OCI-LY7 (cell line): Measurements from ENCODE around the gene CUEDC1. TPM values are rescaled to one million over a fixed set of nuclear protein-coding genes. Genes with fewer than 3 reads are reported as not detected.

Experiments used
- BruUV-seq: library from RNA; stranded (reverse); fragments of 400-500 nt; replicated peaks from 2 replicates; lab custom pipeline; 2021; lab: Mats Ljungman, UMichigan
- CTCF ChIA-PET: fragments of 300-600 bp; sonication (Branson Sonifier 250); formaldehyde crosslinking; loops from one replicate; lab custom pipeline; 2022; ENCODE audit warnings: antibody characterized with exemption; ENCODE audit not compliant: unreplicated experiment; lab: Charles Lee
- POLR2A ChIA-PET: fragments of 300-600 bp; sonication (Branson Sonifier 250); formaldehyde crosslinking; loops from one replicate; lab custom pipeline; 2022; ENCODE audit warnings: antibody characterized with exemption; lab: Charles Lee
- DNase-seq: peaks from one replicate; pipeline ENCODE4 v3.0.0-alpha.2; 2015; ENCODE audit warnings: low spot score
- H2AFZ ChIP-seq: fragments of 200-600 bp; sonication (generic), shearing (Covaris generic); 2 replicates; pipeline ENCODE4 v1.6.1; 2014; ENCODE audit warnings: mild to moderate bottlenecking, antibody characterized with exemption, low read length, moderate library complexity
- H3K27ac ChIP-seq: fragments of 200-600 bp; sonication (generic); 2 replicates; pipeline ENCODE4 v1.5.1; 2014; ENCODE audit warnings: mixed run types, low read depth, mild to moderate bottlenecking, moderate library complexity, low read length, inconsistent platforms; ENCODE audit not compliant: poor library complexity, severe bottlenecking
- H3K36me3 ChIP-seq: fragments of 200-600 bp; sonication (generic); 2 replicates; pipeline ENCODE4 v1.6.1; 2014; ENCODE audit warnings: mild to moderate bottlenecking, antibody characterized with exemption, low read length, moderate library complexity, mixed read lengths; ENCODE audit not compliant: insufficient read depth
- H3K4me1 ChIP-seq: fragments of 200-600 bp; sonication (generic); 2 replicates; pipeline ENCODE4 v1.5.1; 2014; ENCODE audit warnings: mild to moderate bottlenecking, low read length; ENCODE audit not compliant: insufficient read depth, poor library complexity, severe bottlenecking
- H3K4me2 ChIP-seq: fragments of 200-600 bp; sonication (generic); 2 replicates; pipeline ENCODE4 v1.6.1; 2014; ENCODE audit warnings: mild to moderate bottlenecking, low read length
- H3K4me3 ChIP-seq: fragments of 200-600 bp; sonication (generic); 2 replicates; pipeline ENCODE4 v1.5.1; 2014; ENCODE audit warnings: mild to moderate bottlenecking, low read depth, low read length; ENCODE audit not compliant: poor library complexity, severe bottlenecking
- H3K79me2 ChIP-seq: fragments of 200-600 bp; sonication (generic); 2 replicates; pipeline ENCODE4 v1.6.1; 2016; ENCODE audit warnings: low read depth, mild to moderate bottlenecking, low read length, moderate library complexity, mixed read lengths; ENCODE audit not compliant: insufficient read depth
- H3K9me2 ChIP-seq: fragments of 200-600 bp; sonication (generic); 2 replicates; pipeline ENCODE4 v1.6.1; 2016; ENCODE audit warnings: mild to moderate bottlenecking, low read length, mixed read lengths; ENCODE audit not compliant: insufficient read depth
- H3K9me3 ChIP-seq: fragments of 200-600 bp; sonication (generic); 2 replicates; pipeline ENCODE4 v1.6.1; 2014; ENCODE audit warnings: mild to moderate bottlenecking, mixed run types, low read length, mixed read lengths
- H4K20me1 ChIP-seq: fragments of 200-600 bp; sonication (generic); 2 replicates; pipeline ENCODE4 v1.6.1; 2014; ENCODE audit warnings: mild to moderate bottlenecking, antibody characterized with exemption, low read length, moderate library complexity, mixed read lengths; ENCODE audit not compliant: insufficient read depth
- CTCF ChIP-seq: fragments of 200-600 bp; sonication (generic); conservative IDR thresholded peaks from 2 replicates; pipeline ENCODE4 v1.5.1; 2014; ENCODE audit warnings: mild to moderate bottlenecking, antibody characterized with exemption, low read length, moderate library complexity, mixed read lengths
- EZH2phosphoT487 ChIP-seq: fragments of 200-600 bp; sonication (generic); IDR thresholded peaks from 2 replicates; pipeline ENCODE4 v1.6.1; 2018; ENCODE audit warnings: low read depth, borderline replicate concordance, mild to moderate bottlenecking, mixed run types, antibody characterized with exemption, low read length, moderate library complexity, mixed read lengths
- intact Hi-C: fragments of 100-400 bp; cut with micrococcal nuclease; formaldehyde crosslinking; loops from one replicate; pipeline ENCODE4 v1.10.0; 2022; ENCODE audit not compliant: unreplicated experiment
- total RNA-seq, 2 experiments: library from RNA; depleted of rRNA in 1 of 2; stranded (reverse); fragments of >200 nt in 1 of 2; shearing (Covaris generic) in 1 of 2; gene quantifications; 2 replicates each; pipeline ENCODE4 v1.2.3, GENCODE V29; 2014 to 2022

The CUEDC1 gene
- total RNA-seq, 2 experiments from 2014 or later = 0.74 TPM; not detected in 1

- Histone ChIP-seq H3K4me1 (no peaks in the 10 kb centered on the region), H3K79me2 (no peaks in the 10 kb centered on the region), H3K27ac (no peak overlapping the region), H3K4me3 (no peak overlapping the region), H2AFZ (no peak overlapping the region), H3K36me3 (no peaks in the 10 kb centered on the region), H3K9me3 (no peaks in the 10 kb centered on the region), H3K4me2 (no peak overlapping the region), H4K20me1 (no peaks in the 10 kb centered on the region), H3K9me2 (no peaks in the 10 kb centered on the region)
- ChIA-PET CTCF (no interaction called here), POLR2A (no interaction called here)
- DNase-seq = no peak
- BruUV-seq = no TSS peak
- intact Hi-C loops = no loop called here
- TF ChIP-seq CTCF (no peak), EZH2phosphoT487 (no peak)
Measured at GRCh38 chr17:57885148-57885915, 69.9 kb downstream of the CUEDC1 start.

- Histone ChIP-seq H3K4me2 (no peak overlapping the region), H3K9me2 (no peaks in the 10 kb centered on the region), H3K36me3 (no peaks in the 10 kb centered on the region), H3K4me3 (no peak overlapping the region), H3K79me2 (no peaks in the 10 kb centered on the region), H4K20me1 (no peaks in the 10 kb centered on the region), H2AFZ (no peak overlapping the region), H3K4me1 (peaks cover 3% of the 10 kb centered on the region), H3K9me3 (no peaks in the 10 kb centered on the region), H3K27ac (no peak overlapping the region)
- no peak for DNase-seq
- ChIA-PET CTCF (no interaction called here), POLR2A (no interaction called here)
- no TSS peak for BruUV-seq
- TF ChIP-seq CTCF = no peak
- TF ChIP-seq EZH2phosphoT487 = no peak
- intact Hi-C loops = no loop called here
Measured at GRCh38 chr17:57881783-57882351, 73.3 kb downstream of the CUEDC1 start.

GRCh38 chr17:57881143-57881542 is 74.1 kb downstream of the CUEDC1 start:
- ChIA-PET CTCF (no interaction called here), POLR2A (no interaction called here)
- Histone ChIP-seq H3K27ac (no peak overlapping the region), H3K4me3 (no peak overlapping the region), H3K4me1 (peaks cover 10% of the 10 kb centered on the region), H3K9me2 (no peaks in the 10 kb centered on the region), H2AFZ (no peak overlapping the region), H3K36me3 (no peaks in the 10 kb centered on the region), H4K20me1 (no peaks in the 10 kb centered on the region), H3K79me2 (no peaks in the 10 kb centered on the region), H3K4me2 (no peak overlapping the region), H3K9me3 (no peaks in the 10 kb centered on the region)
- intact Hi-C loops = no loop called here
- BruUV-seq = no TSS peak
- no peak for DNase-seq
- TF ChIP-seq EZH2phosphoT487 (no peak), CTCF (no peak)
